HEK293T (cell line): ENCODE data around the gene TXNDC8.
"Not testable (repeated sequence)": the region's sequence is repeated elsewhere in the genome, so short reads cannot be mapped to it uniquely, and the experiment has no call there.

Experiments used
- ARNT ChIP-seq: fragments of 450-650 bp; IDR thresholded peaks from 2 replicates; pipeline ENCODE4 v1.6.1; 2017; ENCODE audit warnings: mild to moderate bottlenecking
- BHLHE40 ChIP-seq: fragments of 450-650 bp; IDR thresholded peaks from 2 replicates; pipeline ENCODE4 v1.6.1; 2016; ENCODE audit warnings: mild to moderate bottlenecking, moderate library complexity, borderline replicate concordance
- CTBP1 ChIP-seq: fragments of 450-650 bp; IDR thresholded peaks from 2 replicates; pipeline ENCODE4 v1.6.1; 2016; ENCODE audit warnings: borderline replicate concordance
- FOXK2 ChIP-seq: fragments of 450-650 bp; IDR thresholded peaks from 2 replicates; pipeline ENCODE4 v1.6.1; 2016; ENCODE audit warnings: mild to moderate bottlenecking
- FOXM1 ChIP-seq: fragments of 450-650 bp; IDR thresholded peaks from 2 replicates; pipeline ENCODE4 v1.6.1; 2017; ENCODE audit warnings: mild to moderate bottlenecking, borderline replicate concordance
- HDGF ChIP-seq: fragments of 450-650 bp; IDR thresholded peaks from 2 replicates; pipeline ENCODE4 v1.6.1; 2017; ENCODE audit warnings: antibody characterized with exemption, borderline replicate concordance
- L3MBTL2 ChIP-seq: fragments of 450-650 bp; conservative IDR thresholded peaks from 2 replicates; pipeline ENCODE4 v1.6.1; 2016; ENCODE audit warnings: mild to moderate bottlenecking
- NFRKB ChIP-seq: fragments of 450-650 bp; IDR thresholded peaks from 2 replicates; pipeline ENCODE4 v1.6.1; 2016; ENCODE audit warnings: mild to moderate bottlenecking, moderate library complexity
- PKNOX1 ChIP-seq: fragments of 450-650 bp; IDR thresholded peaks from 2 replicates; pipeline ENCODE4 v1.6.1; 2016
- SP1 ChIP-seq: fragments of 450-650 bp; IDR thresholded peaks from 2 replicates; pipeline ENCODE4 v1.6.1; 2017
- TARDBP ChIP-seq: fragments of 450-650 bp; IDR thresholded peaks from 2 replicates; pipeline ENCODE4 v1.6.1; 2016

GRCh38 chr9:110311978-110312377 lies 25.7 kb downstream of the TXNDC8 start:
- not testable (repeated sequence) for TF ChIP-seq HDGF, BHLHE40, NFRKB, TARDBP, SP1, FOXK2, CTBP1, ARNT, PKNOX1, L3MBTL2, FOXM1
